Activated CD8-positive, alpha-beta memory T cell treated with anti-CD3 and anti-CD28 coated beads, Interleukin-2, amount 50 U/mL, for 4 hours (primary cell): ENCODE measurements around the gene GTF2F1.
"Not testable (repeated sequence)": the region's sequence is repeated elsewhere in the genome, so short reads cannot be mapped to it uniquely, and the experiment has no call there.

Experiments used
- DNase-seq: peaks from one replicate; pipeline ENCODE4 v3.0.0-alpha.2; 2020

Gene GTF2F1

GRCh38 chr19:6384381-6384780 is 8.6 kb downstream of the GTF2F1 start:
- no peak for DNase-seq

GRCh38 chr19:6383188-6383587 is 9.8 kb downstream of the GTF2F1 start:
- DNase-seq: no peak

- DNase-seq: no peak
Observed at GRCh38 chr19:6381030-6381750, 11.8 kb downstream of the GTF2F1 start.

GRCh38 chr19:6379744-6380143 is 13.2 kb downstream of the GTF2F1 start:
- no peak for DNase-seq

- no peak for DNase-seq
Observed at GRCh38 chr19:6378486-6378885, 14.5 kb downstream of the GTF2F1 start.

- DNase-seq: no peak
Observed at GRCh38 chr19:6378041-6378440, 14.9 kb downstream of the GTF2F1 start.

GRCh38 chr19:6376512-6377190 is 16.3 kb downstream of the GTF2F1 start:
- no peak for DNase-seq

- DNase-seq: no peak
Observed at GRCh38 chr19:6375411-6376010, 17.5 kb downstream of the GTF2F1 start, which contains the start of gene PSPN. Gene PSPN (minus strand): TSS chr19:6375933. CDS start chr19:6375849, 84 bp downstream.

GRCh38 chr19:6374711-6375410 is 18.1 kb downstream of the GTF2F1 start:
- no peak for DNase-seq

- no peak for DNase-seq
Observed at GRCh38 chr19:6374161-6374709, 18.7 kb downstream of the GTF2F1 start.

- DNase-seq: no peak
Observed at GRCh38 chr19:6373813-6374108, 19.2 kb downstream of the GTF2F1 start.

- peak; percentile 99 for DNase-seq
Observed at GRCh38 chr19:6373096-6373812, 19.7 kb downstream of the GTF2F1 start.

GRCh38 chr19:6372594-6373095 is 20.3 kb downstream of the GTF2F1 start, which contains the start of gene ALKBH7:
Gene ALKBH7 (plus strand): TSS chr19:6372794. CDS start chr19:6372821, 27 bp downstream.
- DNase-seq: peak; percentile 91

- DNase-seq: no peak
Observed at GRCh38 chr19:6364353-6364752, 28.6 kb downstream of the GTF2F1 start.

GRCh38 chr19:6362351-6362801 is 30.6 kb downstream of the GTF2F1 start:
- peak; percentile 35 for DNase-seq

GRCh38 chr19:6362027-6362350 is 31.0 kb downstream of the GTF2F1 start:
- DNase-seq: no peak

- DNase-seq: not testable (repeated sequence)
Observed at GRCh38 chr19:6360857-6361216, 32.1 kb downstream of the GTF2F1 start.

GRCh38 chr19:6360445-6360844 is 32.5 kb downstream of the GTF2F1 start:
- DNase-seq: not testable (repeated sequence)

- no peak for DNase-seq
Observed at GRCh38 chr19:6359568-6360341, 33.2 kb downstream of the GTF2F1 start.

GRCh38 chr19:6358003-6358402 is 35.0 kb downstream of the GTF2F1 start:
- DNase-seq: no peak

GRCh38 chr19:6357174-6357573 is 35.8 kb downstream of the GTF2F1 start:
- DNase-seq: no peak
